Measurements from ENCODE around the gene PEMT. TPM values are rescaled to one million over a fixed set of nuclear protein-coding genes. Genes with fewer than 3 reads are reported as not detected.
A peak's percentile ranks its signal among the peaks of the same experiment; 100 is the strongest.

Gene PEMT
- polyA plus RNA-seq, 3 donors = 25.2 to 33.8 (median 28.0) TPM

- peak in 1 of 3 donors; percentile 25 for DNase-seq (ENCODE audit: low read depth in 3 of 3, low spot score in 2 of 3)
Observed at GRCh38 chr17:17518014-17518413, 73.5 kb downstream of the PEMT start.

DNA sequence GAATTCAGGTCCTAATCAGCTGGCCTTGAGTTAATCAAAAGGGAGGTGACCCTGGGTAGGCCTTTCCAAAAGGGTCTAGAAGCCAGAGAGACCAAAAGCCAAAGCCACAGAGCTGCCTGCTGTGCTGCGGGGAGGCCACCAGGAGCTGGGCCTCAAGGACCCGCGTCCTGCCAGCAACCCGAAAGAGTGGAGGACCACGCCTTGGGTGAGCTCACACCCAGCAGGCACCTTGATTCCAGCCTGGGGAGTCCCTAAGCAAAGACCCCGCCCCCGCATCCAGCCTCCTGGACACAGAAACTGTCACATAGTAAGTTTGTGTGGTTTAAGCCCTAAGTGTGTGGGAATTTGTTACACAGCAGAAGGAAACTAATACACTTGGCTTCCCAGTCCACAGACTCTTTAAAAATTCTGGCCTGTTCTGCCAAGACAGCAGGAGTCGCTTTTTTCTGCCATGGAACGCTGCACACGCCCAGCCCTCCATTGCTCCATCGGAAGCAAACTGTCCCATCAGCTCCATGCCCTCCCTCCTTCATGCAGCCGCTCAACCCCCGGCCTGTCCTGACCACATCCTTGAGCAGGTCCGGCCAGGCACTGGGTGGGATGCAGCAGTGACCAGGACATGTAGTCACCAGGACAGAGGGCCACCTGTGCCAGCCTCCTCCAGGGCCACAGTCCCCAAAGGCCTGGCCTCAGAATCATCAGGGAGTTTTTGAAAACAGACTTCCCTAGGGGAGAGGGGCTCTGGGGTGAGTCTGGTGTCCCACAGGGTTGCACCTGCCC, 74.4 kb downstream of the PEMT start:
- no peak for DNase-seq (ENCODE audit: low read depth in 3 of 3, low spot score in 2 of 3)

DNA sequence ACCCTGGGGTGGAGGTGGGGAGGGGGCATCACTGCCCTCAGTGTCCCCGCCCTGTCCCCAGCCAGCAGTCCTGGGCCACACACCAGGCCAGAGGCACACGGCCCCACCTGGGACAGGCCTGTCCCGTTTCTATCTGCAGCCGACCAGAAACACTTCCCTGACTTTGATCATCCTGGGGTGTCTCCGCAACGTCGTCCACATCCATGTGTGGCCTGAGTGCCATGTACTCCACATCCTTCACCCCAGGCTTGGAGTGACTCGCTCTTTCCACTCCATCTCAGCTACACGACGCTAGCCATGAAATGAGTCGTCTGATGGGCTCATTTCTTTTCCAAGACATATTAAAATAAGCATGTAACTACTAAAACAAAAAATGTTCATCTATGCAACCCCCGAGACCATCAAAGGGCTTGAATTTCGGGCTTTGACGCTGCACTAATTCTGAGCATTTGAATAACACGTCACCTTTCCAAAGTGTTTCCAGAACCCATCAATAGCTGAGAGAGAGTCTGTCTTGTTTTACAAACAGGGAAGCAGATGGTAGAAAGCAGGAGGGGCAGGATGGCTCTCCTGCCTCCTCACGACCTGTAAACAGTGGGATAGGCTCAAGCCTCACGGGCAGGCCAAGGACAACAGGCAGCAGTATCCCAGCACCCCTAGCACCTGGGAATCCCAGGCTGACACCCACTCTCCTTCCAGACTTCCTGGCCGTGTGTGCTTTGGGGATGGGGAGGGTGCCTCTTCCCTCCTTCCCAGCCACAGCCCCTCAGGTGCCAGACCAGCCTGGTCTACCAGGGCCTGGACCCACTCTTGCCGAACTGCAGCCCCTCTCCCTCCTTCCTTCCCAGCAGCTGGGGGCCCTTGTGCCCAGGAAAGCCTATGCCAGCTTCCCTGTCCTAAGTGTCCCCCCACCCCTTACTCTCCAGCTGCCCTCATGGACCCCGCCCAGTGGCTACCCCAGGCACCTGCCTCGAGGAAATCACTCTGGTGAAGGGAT, 75.3 kb downstream of the PEMT start:
- DNase-seq (ENCODE audit: low read depth in 3 of 3, low spot score in 2 of 3) = no peak

- no peak for DNase-seq (ENCODE audit: low read depth in 3 of 3, low spot score in 2 of 3)
Observed at GRCh38 chr17:17514993-17515933, 76.2 kb downstream of the PEMT start.

DNA sequence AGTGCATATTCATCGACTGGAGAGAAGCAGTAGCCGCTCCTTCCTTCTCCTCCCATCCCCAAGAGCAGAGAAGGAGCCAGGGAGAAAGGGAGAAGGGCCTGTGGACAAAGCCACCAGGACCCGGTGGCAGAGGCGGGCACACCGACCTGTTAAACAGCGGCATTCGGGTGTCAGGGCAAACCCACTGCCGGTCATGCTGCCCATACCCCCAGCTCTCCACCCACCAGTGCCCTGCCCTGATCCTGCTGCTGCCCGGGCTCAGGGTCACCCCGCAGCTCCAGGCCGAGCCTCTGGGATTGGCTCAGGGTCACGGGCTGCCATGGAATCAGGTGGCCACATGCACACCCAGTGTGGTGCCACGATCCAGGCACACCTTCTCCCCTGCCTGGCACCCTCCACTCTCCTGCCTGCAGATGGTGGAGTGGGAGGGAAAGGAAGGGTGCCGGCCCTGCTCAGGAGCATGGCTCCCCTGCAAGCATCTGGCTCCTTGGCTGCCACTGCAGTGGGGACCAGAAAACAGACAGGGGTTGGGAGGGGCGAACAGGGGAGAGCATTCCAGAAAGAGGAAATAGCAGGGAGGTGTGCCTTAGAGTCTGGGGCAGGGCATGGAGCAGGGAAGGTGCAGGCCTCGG, 77.0 kb downstream of the PEMT start:
- DNase-seq (ENCODE audit: low read depth in 3 of 3, low spot score in 2 of 3) = no peak

DNA sequence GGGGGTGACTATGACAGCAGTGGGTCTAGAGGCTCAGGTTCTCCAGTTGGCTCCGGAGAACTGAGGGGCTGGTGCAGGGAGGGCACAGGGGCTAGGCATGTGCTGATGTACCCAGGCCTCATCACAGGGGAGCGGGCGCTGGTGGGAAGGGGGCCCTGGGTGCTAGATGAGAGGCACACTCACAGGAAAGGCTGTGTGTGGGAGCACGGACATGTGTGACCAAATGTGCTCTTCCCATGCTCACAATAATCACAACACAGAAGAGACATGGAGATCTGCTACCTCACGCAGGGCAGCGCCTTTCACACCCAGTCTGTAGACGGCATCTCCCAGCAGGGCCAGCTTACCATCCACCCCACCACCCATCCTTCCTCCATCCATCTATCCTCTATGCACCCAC, 77.9 kb downstream of the PEMT start:
- DNase-seq (ENCODE audit: low read depth in 3 of 3, low spot score in 2 of 3) = no peak

DNA sequence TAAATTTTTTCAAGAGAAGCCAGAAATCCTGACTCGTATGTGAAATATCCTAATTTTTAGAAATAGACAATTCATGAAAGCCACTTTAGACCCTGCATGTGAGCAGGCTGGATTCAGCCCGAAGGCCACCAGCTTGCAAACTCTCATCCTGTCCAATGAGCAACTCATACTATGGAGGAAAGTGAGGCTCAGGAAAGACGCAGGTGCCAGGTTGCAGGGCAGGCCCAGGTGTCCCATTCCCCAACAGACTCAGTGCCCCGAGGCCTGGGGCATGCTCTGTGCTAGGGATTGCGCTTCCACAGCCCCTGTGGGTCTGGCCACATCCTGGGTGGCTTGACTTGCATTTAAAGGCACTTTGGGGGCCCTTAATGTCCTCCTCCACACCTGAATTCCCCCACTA, 78.6 kb downstream of the PEMT start:
- no peak for DNase-seq (ENCODE audit: low read depth in 3 of 3, low spot score in 2 of 3)

DNA sequence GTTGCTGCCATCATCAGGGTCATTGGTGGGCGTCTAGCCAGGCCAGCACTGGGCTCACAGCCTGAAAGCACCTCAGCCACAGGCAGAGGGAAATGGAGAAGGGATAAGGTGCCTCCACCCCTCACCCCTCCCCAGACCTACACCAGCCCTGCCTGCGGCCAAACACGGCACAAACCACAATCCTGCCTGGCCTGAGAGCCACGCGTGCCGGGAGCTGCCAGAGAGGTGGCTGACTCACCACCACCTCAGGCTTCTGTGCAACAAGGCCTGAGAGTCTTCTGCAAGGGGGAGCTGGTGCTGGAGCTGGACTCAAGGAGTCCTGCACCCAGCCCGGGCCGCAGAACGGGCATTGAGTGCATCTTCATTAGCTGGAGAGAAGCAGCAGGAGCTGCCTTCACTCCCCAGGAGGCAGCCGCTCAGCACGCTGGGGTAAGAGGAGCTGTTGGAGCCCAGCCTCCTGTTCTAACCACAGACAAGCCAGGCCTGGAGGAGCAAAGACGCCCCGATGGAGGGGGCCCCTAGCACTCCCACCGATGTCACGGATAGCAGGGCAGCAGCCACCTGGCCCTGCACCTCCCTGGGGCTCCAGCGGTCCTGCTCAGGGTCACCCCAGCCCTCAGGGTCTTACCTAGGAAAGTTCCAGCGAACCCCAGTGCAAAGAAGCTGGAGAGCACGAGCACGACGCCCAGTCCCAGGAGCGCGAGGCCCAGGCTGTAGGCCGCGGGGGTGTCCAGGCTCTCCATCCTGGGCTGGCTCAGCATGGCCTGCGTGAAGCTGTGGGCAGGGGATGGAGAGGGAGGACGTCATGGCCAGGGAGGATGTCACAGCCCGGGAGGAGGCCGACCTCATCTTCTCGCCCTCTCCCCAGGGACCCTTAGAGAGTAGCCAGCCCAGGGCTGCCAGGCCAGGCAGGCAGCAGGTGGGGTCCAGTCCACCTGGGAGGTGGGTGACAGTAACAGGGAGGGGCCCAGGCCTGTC, 79.3 kb downstream of the PEMT start:
- DNase-seq (ENCODE audit: low read depth in 3 of 3, low spot score in 2 of 3) = no peak

DNA sequence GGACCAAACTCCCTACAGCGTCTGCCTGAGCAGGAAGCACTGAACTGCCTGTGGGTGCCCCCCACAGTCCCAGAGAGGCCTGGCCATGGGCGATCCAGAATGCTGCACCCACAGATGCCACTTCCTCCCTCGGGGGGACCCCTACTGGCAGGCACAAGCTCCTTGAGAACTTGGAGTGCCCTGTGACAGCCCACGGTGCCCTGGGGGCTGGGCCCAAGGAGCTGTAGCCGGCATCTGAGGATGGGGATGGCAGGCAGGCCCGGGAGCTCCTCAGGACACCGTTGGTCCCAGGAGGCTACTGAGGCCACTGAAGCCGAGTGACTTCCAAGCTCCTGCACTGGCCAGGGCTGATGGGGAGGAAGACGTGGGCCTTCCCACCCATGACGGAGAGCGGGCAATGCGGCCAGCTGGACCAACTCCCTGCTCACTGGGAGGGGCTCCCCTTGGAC, 80.2 kb downstream of the PEMT start:
- DNase-seq (ENCODE audit: low read depth in 3 of 3, low spot score in 2 of 3) = no peak

DNA sequence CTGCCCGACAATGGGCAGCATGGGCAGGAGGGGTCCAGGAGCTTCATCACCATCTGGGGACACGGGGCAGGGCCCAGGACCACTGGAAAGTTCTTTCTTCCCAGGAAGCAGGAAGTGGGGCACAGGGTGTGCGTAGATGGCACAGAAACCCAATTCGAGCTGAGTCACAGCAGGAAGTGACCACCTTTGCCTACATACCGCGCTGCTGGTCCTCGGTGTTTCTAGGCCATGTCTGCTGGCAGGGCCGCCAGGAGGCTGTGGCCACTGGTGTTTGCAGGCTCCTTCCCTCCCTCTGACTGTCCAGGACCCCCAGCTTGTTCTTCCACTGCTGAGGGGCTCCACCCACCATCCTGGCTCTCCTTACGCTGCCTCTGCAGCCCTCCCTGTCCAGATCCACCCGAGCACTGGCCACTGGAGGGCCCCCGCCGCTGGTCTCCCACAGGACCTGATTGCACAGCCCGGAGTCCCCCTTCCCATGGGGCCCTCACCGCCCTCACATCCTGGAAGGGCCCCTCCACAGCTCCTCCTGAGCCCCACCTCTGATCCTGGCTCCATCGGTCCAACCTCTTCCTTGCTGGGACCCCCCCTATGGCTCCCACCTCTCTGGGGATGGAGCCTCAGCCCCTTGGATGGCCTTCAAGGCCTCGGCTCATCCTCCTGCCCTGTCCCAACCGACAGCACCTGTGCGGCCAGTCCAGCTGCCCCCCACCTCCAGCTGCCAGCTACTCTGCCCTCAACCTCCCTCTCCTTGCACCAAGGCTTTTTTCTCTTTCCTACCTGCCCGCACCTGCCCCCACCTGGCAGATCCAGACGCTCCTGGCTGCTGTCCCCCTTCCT, 80.8 kb downstream of the PEMT start:
- no peak for DNase-seq (ENCODE audit: low read depth in 3 of 3, low spot score in 2 of 3)

- DNase-seq (ENCODE audit: low read depth in 3 of 3, low spot score in 2 of 3) = no peak
Observed at GRCh38 chr17:17509601-17510425, 81.7 kb downstream of the PEMT start.

GRCh38 chr17:17508646-17509591, 82.6 kb downstream of the PEMT start:
- DNase-seq (ENCODE audit: low read depth in 3 of 3, low spot score in 2 of 3) = no peak

GRCh38 chr17:17508019-17508535, 83.4 kb downstream of the PEMT start:
- no peak for DNase-seq (ENCODE audit: low read depth in 3 of 3, low spot score in 2 of 3)

DNA sequence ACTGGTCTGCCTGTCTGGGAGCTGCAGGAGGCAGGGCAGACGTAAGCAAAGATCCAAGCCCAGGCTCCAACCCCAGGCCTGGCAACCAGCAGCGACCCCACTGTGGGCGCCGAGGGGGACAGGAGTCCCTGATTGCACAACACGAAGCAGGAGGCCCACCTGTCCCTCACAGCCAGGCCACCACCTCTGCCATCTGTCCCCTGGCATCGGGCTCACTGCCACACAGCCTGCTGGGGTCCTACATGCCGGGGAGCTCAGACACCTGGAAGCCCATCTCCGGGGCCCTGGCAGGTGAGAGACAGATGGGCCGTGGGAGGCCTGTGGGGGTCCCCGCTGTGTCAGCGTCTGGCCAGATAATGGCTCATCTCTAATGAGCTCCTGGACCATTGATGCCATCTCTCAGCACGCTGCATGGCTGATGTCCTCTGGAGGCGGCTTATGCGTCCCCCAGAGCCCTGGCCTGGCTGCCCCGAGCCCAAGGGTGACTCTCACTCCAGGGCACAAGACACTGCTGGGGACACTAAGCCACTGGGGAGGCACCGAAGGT, 84.0 kb downstream of the PEMT start:
- DNase-seq (ENCODE audit: low read depth in 3 of 3, low spot score in 2 of 3) = no peak

GRCh38 chr17:17506893-17507464, 84.5 kb downstream of the PEMT start:
- no peak for DNase-seq (ENCODE audit: low read depth in 3 of 3, low spot score in 2 of 3)

Data from right renal cortex interstitium (tissue), 3 donors.